Stimulated activated CD8-positive, alpha-beta memory T cell treated with anti-CD3 and anti-CD28 coated beads, Interleukin-15, amount 100 ng/mL, for 24 hours (primary cell): ENCODE measurements around the gene ENDOG.
"Not testable (repeated sequence)": the region's sequence is repeated elsewhere in the genome, so short reads cannot be mapped to it uniquely, and the experiment has no call there.

ENCODE experiments used
- DNase-seq: peaks from one replicate; pipeline ENCODE4 v3.0.0-alpha.2; 2020; ENCODE audit warnings: low read depth

ENDOG gene

DNA sequence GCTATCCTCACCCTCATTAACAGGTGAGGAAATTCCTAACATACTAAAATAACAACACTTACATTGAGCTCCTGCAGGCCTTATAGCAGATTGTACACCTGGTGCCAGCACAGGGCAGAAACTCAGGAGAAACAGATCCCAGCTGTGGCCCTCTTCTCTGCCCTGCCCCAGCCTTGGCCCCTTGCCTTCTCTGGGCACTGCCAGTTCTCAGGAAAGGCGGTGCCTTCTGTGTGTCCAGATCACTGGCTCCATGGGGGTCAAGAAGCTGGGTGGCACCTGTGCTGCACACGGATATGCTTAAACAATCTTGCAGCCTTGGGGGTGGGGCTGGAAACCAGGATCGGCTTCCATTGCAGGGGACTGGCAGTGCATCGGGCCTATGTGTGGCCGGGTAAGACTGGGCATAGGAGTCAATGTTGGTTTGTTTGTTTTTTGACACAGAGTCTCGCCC lies 44.1 kb downstream of the ENDOG start:
- no peak for DNase-seq

- DNase-seq, result peak; percentile 84
Observed at GRCh38 chr9:128863647-128864046, 45.3 kb downstream of the ENDOG start.

DNA sequence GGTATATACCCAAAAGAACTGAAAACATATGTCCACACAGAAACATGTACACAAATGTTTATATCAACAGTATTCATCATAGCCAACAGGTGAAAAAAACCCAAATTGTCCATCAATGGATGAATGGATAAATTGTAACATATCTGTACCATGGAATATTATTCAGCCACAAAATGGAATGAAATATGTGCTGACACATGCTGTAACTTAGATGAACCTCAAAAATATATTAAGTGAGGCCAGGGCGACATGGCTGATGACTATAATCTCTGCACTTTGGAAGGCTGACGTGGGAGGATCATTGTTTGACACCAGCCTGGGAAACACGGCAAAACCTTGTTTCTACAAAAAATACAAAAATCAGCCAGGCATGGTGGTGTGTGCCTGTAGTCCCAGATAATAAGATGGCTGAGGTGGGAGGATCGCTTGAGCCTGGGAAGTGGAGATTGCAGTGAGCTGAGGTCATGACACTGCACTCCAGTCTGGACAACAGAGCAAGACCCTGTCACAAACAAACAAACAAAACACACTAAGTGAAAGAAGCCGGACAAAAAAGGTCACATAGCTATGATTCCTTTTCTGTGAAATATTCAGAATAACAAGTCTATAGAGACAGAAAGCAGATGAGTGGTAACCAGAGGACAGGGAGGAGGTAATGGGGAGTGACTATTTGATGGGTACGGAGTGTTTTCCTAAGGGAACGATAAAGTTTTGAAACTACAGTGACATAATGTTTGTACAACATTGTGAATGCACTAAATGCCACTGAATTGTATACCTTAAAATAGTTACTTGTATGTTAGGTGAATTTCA lies 52.0 kb downstream of the ENDOG start:
- DNase-seq, result no peak

- DNase-seq, result not testable (repeated sequence)
Observed at GRCh38 chr9:128870941-128871265, 52.6 kb downstream of the ENDOG start.
